Prostate gland (tissue), 2 donors: ENCODE data around the gene ADARB2. TPM values are rescaled to one million over a fixed set of nuclear protein-coding genes. Genes with fewer than 3 reads are reported as not detected.

Source experiments
- DNase-seq: peaks from one replicate; pipeline ENCODE4 v3.0.0-alpha.2; 2019; ENCODE audit warnings: low spot score
- H3K27ac ChIP-seq, 2 donors: fragments of 200-600 bp; sonication (generic); 2 replicates each; pipeline ENCODE4 v1.5.1; 2017 to 2019
- H3K27me3 ChIP-seq: fragments of 200-600 bp; sonication (generic); replicated peaks from 2 replicates; pipeline ENCODE4 v1.5.1; 2019; ENCODE audit not compliant: insufficient read depth
- H3K36me3 ChIP-seq, 2 donors: fragments of 200-600 bp; sonication (generic); 1 replicate in 1 of 2; 2 replicates in 1 of 2; pipeline versions ENCODE4 v1.5.1 to v1.8.1; 2017 to 2019
- H3K4me1 ChIP-seq: fragments of 200-600 bp; sonication (generic); replicated peaks from 2 replicates; pipeline ENCODE4 v1.5.1; 2019
- H3K4me3 ChIP-seq, 2 donors: fragments of 200-600 bp; sonication (generic); 2 replicates each; pipeline ENCODE4 v1.5.1; 2017 to 2019
- H3K9me3 ChIP-seq: fragments of 200-600 bp; sonication (generic); 2 replicates; pipeline ENCODE4 v1.5.1; 2017
- POLR2A ChIP-seq: fragments of 450-650 bp; IDR thresholded peaks from one replicate; pipeline ENCODE4 v1.6.1; 2016; ENCODE audit warnings: antibody characterized with exemption, mild to moderate bottlenecking
- POLR2AphosphoS5 ChIP-seq: sonication (generic); formaldehyde crosslinking; IDR thresholded peaks from one replicate; pipeline ENCODE4 v1.6.1; 2017; ENCODE audit warnings: antibody characterized with exemption
- WGBS: methylation state at CpG from one replicate; pipeline ENCODE4 v1.1.5; 2018; 5-methylcytosine and 5-hydroxymethylcytosine counted together
- intact Hi-C: fragments of 100-400 bp; cut with DNase I; formaldehyde crosslinking; loops from one replicate; pipeline ENCODE4 v1.14.2; 2022
- total RNA-seq, 2 donors: library from RNA; depleted of rRNA; stranded (reverse); fragments of >200 nt; gene quantifications; one replicate each; pipeline ENCODE4 v1.1.0, GENCODE V29; 2016
- TF ChIP-seq, protein P1 (sequence below), 4 experiments: fragments of 200-600 bp in 2 of 4; fragments of 450-650 bp in 2 of 4; sonication (generic) in 2 of 4; IDR thresholded peaks; 1 replicate in 3 of 4; 2 replicates in 1 of 4; pipeline ENCODE4 v1.5.1; 2016 to 2019; ENCODE audit warnings: antibody characterized with exemption in 4 of 4, mild to moderate bottlenecking in 2 of 4, moderate library complexity in 2 of 4

ADARB2 gene
- total RNA-seq, 2 donors from 2014 or later: 0.36 to 10.5 TPM

GRCh38 chr10:1690086-1690485 lies 47.2 kb downstream of the ADARB2 start:
- TF ChIP-seq POLR2AphosphoS5 (no peak), POLR2A (no peak)
- TF ChIP-seq, protein P1, sequence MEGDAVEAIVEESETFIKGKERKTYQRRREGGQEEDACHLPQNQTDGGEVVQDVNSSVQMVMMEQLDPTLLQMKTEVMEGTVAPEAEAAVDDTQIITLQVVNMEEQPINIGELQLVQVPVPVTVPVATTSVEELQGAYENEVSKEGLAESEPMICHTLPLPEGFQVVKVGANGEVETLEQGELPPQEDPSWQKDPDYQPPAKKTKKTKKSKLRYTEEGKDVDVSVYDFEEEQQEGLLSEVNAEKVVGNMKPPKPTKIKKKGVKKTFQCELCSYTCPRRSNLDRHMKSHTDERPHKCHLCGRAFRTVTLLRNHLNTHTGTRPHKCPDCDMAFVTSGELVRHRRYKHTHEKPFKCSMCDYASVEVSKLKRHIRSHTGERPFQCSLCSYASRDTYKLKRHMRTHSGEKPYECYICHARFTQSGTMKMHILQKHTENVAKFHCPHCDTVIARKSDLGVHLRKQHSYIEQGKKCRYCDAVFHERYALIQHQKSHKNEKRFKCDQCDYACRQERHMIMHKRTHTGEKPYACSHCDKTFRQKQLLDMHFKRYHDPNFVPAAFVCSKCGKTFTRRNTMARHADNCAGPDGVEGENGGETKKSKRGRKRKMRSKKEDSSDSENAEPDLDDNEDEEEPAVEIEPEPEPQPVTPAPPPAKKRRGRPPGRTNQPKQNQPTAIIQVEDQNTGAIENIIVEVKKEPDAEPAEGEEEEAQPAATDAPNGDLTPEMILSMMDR (IDR thresholded peaks at IDR 0.05): no peak
- WGBS: 38% methylated on average over 5 of the region's 5 CpGs
- Histone ChIP-seq H3K27me3 (no peaks in the 10 kb centered on the region), H3K4me3 (no peak overlapping the region), H3K27ac (no peak overlapping the region), H3K36me3 (no peaks in the 10 kb centered on the region), H3K4me1 (no peaks in the 10 kb centered on the region), H3K9me3 (no peaks in the 10 kb centered on the region)
- intact Hi-C loops: no loop called here
- DNase-seq: no peak

DNA sequence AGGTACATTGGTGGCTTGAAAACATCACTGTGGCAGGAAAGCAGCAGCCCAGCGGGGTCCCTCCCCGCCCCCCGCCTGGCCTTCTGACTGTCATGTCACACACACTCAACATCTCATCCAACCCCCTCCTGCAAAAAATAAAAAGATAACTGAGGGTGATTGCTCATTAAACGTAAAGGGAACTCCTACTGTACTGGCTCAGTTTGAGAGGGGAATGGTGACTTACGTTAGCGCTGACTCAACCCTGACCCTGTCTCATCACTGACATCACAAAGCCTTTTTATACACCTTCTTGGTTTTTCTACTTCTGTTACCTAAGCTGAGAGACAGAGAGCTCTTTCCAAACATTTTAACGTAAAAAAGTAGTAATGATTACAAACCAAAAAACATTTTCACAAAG lies 48.8 kb downstream of the ADARB2 start:
- Histone ChIP-seq H3K27me3 (no peaks in the 10 kb centered on the region), H3K9me3 (no peaks in the 10 kb centered on the region), H3K4me3 (no peak overlapping the region), H3K4me1 (no peaks in the 10 kb centered on the region), H3K36me3 (no peaks in the 10 kb centered on the region), H3K27ac (no peak overlapping the region)
- DNase-seq: no peak
- intact Hi-C loops: no loop called here
- WGBS: 76% methylated on average over 7 of the region's 7 CpGs
- no peak for TF ChIP-seq POLR2AphosphoS5
- no peak for TF ChIP-seq POLR2A
- TF ChIP-seq, protein P1 (IDR thresholded peaks at IDR 0.05): no peak

GRCh38 chr10:1687623-1688150 lies 49.6 kb downstream of the ADARB2 start:
- no peak overlapping the region for H3K4me3 ChIP-seq
- no peak overlapping the region for H3K27ac ChIP-seq
- no peaks in the 10 kb centered on the region for H3K36me3 ChIP-seq
- H3K9me3 ChIP-seq: no peaks in the 10 kb centered on the region
- 56% methylated on average over 9 of the region's 9 CpGs for WGBS
- no peak for DNase-seq
- H3K27me3 ChIP-seq: no peaks in the 10 kb centered on the region
- TF ChIP-seq POLR2A (no peak), POLR2AphosphoS5 (no peak)
- TF ChIP-seq, protein P1 (IDR thresholded peaks at IDR 0.05): no peak
- no peaks in the 10 kb centered on the region for H3K4me1 ChIP-seq
- intact Hi-C loops: no loop called here

DNA sequence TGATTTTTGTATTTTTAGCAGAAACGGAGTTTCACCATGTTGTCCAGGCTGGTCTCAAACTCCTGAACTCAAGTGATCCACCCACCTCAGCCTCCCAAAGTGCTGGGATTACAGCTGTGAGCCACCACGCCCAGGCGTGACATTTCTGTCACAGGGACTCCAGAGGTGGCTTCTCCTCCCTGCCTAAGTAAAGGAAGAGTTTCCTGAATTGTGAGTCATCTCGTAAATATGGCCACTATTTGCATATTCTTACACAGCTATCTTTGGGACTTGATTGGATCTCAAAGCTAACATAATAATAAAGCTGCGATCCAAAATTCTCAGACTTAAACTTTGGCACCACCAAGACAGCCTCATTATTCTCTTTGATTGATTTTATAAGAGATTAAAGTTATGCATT lies 50.1 kb downstream of the ADARB2 start:
- H3K27me3 ChIP-seq: no peaks in the 10 kb centered on the region
- 40% methylated on average over 5 of the region's 5 CpGs for WGBS
- intact Hi-C loops: no loop called here
- DNase-seq: no peak
- TF ChIP-seq, protein P1 (IDR thresholded peaks at IDR 0.05): no peak
- peak; percentile 45 for TF ChIP-seq POLR2AphosphoS5
- H3K36me3 ChIP-seq: no peaks in the 10 kb centered on the region
- H3K4me3 ChIP-seq: no peak overlapping the region
- no peak overlapping the region for H3K27ac ChIP-seq
- H3K4me1 ChIP-seq: no peaks in the 10 kb centered on the region
- no peaks in the 10 kb centered on the region for H3K9me3 ChIP-seq

- Histone ChIP-seq H3K4me3 (no peak overlapping the region), H3K27me3 (no peaks in the 10 kb centered on the region), H3K36me3 (no peaks in the 10 kb centered on the region), H3K4me1 (no peaks in the 10 kb centered on the region), H3K9me3 (no peaks in the 10 kb centered on the region), H3K27ac (no peak overlapping the region)
- 80% methylated on average over 9 of the region's 9 CpGs for WGBS
- no peak for DNase-seq
- intact Hi-C loops: no loop called here
- TF ChIP-seq, protein P1 (IDR thresholded peaks at IDR 0.05): no peak
- TF ChIP-seq POLR2AphosphoS5 (no peak), POLR2A (no peak)
These were observed 50.9 kb downstream of the ADARB2 start for GRCh38 chr10:1686491-1686749.
